H1 (cell line): ENCODE results near the gene ROBO2.

Experiments used
- CTCF ChIP-seq, 3 experiments: IDR thresholded peaks; 1 replicate in 2 of 3; 2 replicates in 1 of 3; pipeline versions ENCODE4 v1.5.1 to v1.6.1; 2011; ENCODE audit warnings: low read length in 3 of 3, mild to moderate bottlenecking in 3 of 3, inconsistent platforms in 2 of 3, low read depth in 1 of 3, moderate library complexity in 1 of 3; ENCODE audit not compliant: insufficient read depth in 1 of 3; ENCODE audit errors: control extremely low read depth in 1 of 3
- EGR1 ChIP-seq: IDR thresholded peaks from 2 replicates; pipeline ENCODE4 v1.6.1; 2011; ENCODE audit warnings: low read depth, low read length, borderline replicate concordance
- GABPA ChIP-seq: IDR thresholded peaks from 2 replicates; pipeline ENCODE4 v1.6.1; 2011; ENCODE audit warnings: mild to moderate bottlenecking, low read length, moderate library complexity, borderline replicate concordance; ENCODE audit not compliant: insufficient read depth
- JUND ChIP-seq: IDR thresholded peaks from 2 replicates; pipeline ENCODE4 v1.6.1; 2011; ENCODE audit warnings: mild to moderate bottlenecking, improper control_type of control experiment, low read length
- SRF ChIP-seq: IDR thresholded peaks from 2 replicates; pipeline ENCODE4 v1.6.1; 2011; ENCODE audit warnings: mild to moderate bottlenecking, low read depth, low read length, moderate library complexity
- TAF1 ChIP-seq: IDR thresholded peaks from 2 replicates; pipeline ENCODE4 v1.6.1; 2011; ENCODE audit warnings: mild to moderate bottlenecking, low read depth, low read length
- TEAD4 ChIP-seq: IDR thresholded peaks from 2 replicates; pipeline ENCODE4 v1.6.1; 2012; ENCODE audit warnings: low read depth, low read length, inconsistent platforms, mixed read lengths

- TF ChIP-seq EGR1 (no peak), JUND (no peak), TAF1 (no peak), CTCF (IDR thresholded peaks at IDR 0.05; ENCODE audit: control extremely low read depth in 1 of 3, insufficient read depth in 1 of 3, low read depth in 1 of 3, low read length in 3 of 3) (no peak), SRF (no peak), TEAD4 (no peak), GABPA (no peak)
These were observed 509.1 kb downstream of the ROBO2 start for GRCh38 chr3:77549034-77549433.
